HuH-7.5 (cell line): ENCODE results near the gene MRPL43.

Experiments used
- DNase-seq: peaks from one replicate; pipeline ENCODE4 v3.0.0; 2011; ENCODE audit warnings: low spot score

MRPL43 gene

DNA sequence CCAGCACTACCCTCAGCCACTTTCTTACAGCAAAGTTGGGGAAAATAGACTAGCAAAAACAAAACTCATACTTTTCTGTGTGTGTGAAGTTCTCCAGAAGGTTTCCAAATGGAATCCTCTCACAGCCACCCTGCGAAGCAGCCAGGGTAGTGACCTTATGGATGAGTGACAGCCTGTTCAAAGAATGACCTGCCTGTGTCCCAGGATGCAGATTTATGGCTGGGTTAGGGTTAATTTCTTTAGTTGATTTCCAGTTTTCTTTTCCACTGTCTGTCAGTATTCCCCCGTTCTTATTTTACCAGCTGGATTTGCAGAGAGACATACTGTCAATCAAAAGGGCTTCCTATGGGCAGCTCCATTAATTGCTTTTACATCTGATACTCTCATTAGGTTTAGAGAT, 20.4 kb downstream of the MRPL43 start:
- no peak for DNase-seq

DNA sequence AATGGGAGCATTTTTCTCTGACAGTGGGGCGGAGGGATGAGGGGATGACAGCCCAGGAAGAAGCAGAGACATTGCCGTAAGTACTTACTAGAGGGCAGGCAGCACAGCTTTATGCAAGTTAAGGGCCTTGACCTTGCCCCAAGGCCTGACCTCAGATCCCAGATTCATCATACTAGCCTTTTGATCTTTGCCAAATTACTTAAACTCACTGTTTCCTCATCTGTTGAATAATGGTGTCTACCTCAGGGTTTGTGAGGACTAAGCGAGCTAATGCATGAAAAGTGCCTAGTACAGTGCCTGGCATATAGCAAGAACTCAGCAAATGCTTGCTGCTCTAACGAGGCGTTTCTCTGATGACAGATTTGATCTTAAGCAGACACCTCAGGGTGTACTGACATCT, 21.5 kb downstream of the MRPL43 start:
- no peak for DNase-seq

DNA sequence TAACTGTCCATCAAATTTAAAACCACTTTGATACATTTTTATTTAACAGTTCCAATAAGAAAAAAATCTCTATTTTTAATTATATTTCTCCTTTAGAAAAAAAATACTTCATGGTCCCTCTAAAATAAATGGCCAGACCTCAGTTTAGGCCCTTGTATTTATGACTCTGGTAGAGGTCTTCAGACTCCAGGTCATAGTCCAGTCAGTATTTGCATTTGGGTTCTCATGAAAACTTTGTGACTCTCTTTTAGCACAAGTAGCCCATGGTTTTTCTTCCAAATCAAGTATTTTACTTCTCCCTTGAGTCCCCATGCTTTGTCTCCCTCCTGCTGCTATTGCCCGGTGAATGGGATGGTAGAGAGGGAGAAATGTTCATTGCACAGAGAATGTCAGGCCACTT, 23.5 kb downstream of the MRPL43 start:
- no peak for DNase-seq

DNA sequence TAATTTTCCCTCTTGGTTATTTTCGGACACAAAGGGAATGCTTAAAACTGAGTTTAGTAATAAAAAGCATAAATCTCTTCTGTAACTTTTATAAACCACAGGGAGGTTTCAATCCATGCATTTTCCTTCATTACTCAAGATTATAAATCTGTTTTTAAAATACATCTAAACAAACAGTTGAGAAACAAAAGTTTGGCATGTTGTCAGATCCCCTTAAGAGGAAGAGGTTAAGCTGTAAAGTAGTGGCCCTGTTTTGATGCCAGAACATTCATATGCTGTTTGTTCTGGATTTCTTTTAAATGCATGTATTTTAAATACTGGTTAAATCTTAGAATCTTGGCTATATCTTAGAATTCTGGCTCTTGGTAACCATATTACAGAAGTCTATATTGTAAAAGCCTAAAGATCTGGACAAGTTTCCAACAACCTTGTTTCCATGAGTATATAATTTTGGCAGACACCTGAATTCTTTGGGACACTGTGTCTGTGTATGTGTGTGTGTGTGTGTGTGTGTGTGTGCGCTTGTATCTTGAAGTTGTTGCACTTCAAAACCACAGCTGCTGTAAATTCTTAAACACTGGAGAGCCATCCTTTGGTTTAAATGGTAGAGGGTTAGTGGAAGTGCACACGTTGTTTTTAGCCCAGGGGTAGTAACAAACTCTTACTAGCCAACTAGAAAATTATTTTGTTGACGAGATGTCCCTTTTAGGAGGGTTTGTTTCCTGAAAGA, 24.8 kb downstream of the MRPL43 start:
- no peak for DNase-seq

DNA sequence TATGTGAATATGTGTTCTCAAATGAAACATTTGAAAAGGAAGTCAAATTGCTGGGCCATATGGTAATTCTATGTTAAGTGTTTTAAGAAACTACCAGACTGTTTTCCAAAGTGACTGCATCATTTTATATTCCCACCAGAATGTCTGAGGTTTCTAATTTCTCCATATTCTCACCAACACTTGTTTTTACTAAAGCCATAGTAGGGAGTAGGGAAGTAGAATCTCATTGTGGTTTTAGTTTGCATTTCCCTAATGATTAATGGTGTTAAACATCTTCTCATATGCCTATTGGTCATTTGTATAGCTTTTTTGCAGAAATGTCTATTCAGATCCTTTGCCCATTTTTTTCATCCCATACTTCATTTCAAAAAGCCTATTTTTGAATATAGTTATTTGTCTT, 27.0 kb downstream of the MRPL43 start:
- no peak for DNase-seq

DNA sequence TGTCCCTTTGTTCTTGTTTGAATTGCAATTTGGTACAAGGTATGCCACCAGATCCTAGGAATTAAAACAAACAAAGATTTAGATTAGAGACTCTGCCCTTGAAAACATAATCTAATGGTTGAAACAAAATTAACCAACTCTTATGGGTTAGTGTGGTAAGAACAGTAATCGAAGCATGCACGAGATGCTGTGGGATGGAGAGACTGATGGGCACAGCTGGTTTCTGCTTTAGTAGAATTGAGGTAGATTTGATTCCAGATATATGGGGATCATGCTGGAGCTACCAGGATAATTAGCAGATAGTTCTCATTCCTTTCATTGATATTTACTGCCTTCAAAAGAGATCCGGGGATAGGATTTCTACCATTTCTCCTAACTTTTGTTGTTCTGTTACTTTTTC, 38.4 kb downstream of the MRPL43 start:
- no peak for DNase-seq

DNA sequence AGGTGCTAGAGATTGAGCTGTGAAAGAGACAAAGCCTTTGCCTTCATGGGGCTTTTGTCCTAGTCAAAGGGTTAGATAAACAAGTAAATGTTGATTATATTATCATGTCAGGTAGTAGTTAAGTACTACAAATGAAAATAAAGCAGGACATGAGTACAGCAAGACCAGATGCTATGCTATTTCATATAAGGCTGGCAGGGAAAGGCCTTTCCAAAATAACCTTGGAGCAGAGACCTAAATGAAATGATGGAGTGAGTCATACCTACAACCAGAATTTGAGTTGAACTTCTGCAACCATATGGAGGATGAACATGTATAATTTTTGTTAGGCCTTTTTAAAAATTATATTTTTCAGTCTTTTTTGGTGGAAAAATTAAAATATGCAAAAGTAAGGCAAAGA, 41.5 kb downstream of the MRPL43 start:
- DNase-seq, result no peak

DNA sequence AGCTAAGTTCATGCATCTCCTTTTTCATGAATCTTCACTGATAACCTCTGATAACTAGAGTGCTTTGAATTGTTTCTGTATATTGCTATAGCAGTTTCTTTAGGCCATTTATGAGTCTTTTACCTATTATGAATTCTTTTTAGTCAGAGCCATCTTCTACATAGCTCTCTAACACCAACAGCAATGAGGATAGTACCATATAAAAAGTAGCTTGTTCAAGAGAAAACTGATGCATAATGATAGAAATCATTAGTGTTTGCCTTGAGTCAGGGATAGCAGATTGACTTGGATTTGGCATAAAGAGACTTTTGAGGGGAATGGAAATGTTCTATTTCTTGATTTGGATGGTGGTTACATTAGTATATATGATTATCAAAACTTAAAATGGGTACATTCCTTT, 43.8 kb downstream of the MRPL43 start:
- no peak for DNase-seq

DNA sequence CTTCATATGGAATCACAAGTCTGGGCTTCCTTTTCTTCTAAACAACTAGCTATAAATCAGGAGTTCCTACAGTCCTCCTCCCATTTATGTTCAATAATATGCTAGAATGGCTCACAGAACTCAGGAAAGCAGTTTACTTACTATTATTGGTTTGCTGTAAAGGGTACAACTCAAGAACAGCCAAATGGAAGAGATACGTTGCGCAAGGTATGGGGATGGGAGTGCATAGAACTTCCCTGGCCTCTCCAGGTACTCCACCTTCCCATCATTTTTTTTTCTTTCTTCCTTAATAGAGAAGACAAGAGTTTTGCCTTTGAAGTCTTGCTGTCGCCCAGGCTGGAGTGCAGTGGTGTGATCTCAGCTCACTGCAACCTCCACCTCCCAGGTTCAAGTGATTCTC, 45.1 kb downstream of the MRPL43 start:
- no peak for DNase-seq

DNA sequence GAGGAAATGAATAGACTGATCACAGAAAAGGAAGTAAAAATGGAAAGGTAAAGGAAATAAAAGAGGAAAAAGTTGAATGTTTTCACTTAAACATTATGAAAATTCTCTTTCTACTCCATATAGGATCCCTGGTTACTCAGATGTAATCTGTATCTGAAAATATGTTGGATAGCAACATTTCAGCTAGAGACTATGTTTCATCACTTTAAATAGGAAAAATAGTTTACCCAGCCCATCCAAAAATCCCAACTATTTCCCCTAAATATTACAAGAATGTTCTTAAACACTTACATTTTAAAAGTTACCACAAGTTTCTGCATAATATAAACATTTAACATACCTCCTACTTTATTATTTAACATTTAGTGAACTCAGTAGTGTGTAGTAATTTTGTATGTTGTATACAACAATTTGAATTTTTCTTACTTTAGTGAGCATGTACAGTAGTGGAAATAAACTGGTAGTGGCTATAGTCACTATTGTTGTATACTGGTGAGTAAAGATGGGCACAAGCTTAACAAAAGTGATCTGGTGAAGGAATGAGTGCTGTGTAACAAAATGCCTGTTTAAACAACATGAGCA, 47.4 kb downstream of the MRPL43 start:
- DNase-seq, result no peak
